Activated T-cell treated with anti-CD3 and anti-CD28 coated beads for 4 hours (primary cell): ENCODE results near the gene LAMC3.
"Not testable (repeated sequence)": the region's sequence is repeated elsewhere in the genome, so short reads cannot be mapped to it uniquely, and the experiment has no call there.

Source experiments
- DNase-seq: peaks from one replicate; pipeline ENCODE4 v3.0.0-alpha.2; 2020

The LAMC3 gene

GRCh38 chr9:130993303-130994030 is 15.5 kb upstream of the LAMC3 start:
- no peak for DNase-seq

- DNase-seq = no peak
Measured at GRCh38 chr9:130994135-130995085, 14.6 kb upstream of the LAMC3 start.

GRCh38 chr9:130995086-130996011 is 13.6 kb upstream of the LAMC3 start:
- no peak for DNase-seq

- no peak for DNase-seq
Measured at GRCh38 chr9:130996205-130996604, 12.8 kb upstream of the LAMC3 start.

GRCh38 chr9:130996676-130997394 is 12.1 kb upstream of the LAMC3 start:
- no peak for DNase-seq

GRCh38 chr9:130997395-130997684 is 11.6 kb upstream of the LAMC3 start:
- DNase-seq = no peak

GRCh38 chr9:130997925-130998596 is 10.9 kb upstream of the LAMC3 start:
- DNase-seq = peak; percentile 7

GRCh38 chr9:130998597-130999244 is 10.3 kb upstream of the LAMC3 start:
- DNase-seq = no peak

GRCh38 chr9:130999245-130999623 is 9.7 kb upstream of the LAMC3 start:
- DNase-seq = no peak

- not testable (repeated sequence) for DNase-seq
Measured at GRCh38 chr9:131000526-131000925, 8.4 kb upstream of the LAMC3 start.

GRCh38 chr9:131001021-131001420 is 8.0 kb upstream of the LAMC3 start:
- no peak for DNase-seq

- DNase-seq = no peak
Measured at GRCh38 chr9:131001990-131002389, 7.0 kb upstream of the LAMC3 start.

GRCh38 chr9:131006601-131007000 is 2.4 kb upstream of the LAMC3 start:
- no peak for DNase-seq

GRCh38 chr9:131008086-131008485 is 888 bp upstream of the LAMC3 start:
- no peak for DNase-seq

GRCh38 chr9:131008563-131008908 is 438 bp upstream of the LAMC3 start:
- DNase-seq = no peak

- no peak for DNase-seq
Measured at GRCh38 chr9:131010482-131011273, 1.7 kb downstream of the LAMC3 start.

- DNase-seq = no peak
Measured at GRCh38 chr9:131011274-131012022, 2.5 kb downstream of the LAMC3 start.

GRCh38 chr9:131012023-131012334 is 3.0 kb downstream of the LAMC3 start:
- no peak for DNase-seq

GRCh38 chr9:131012396-131012917 is 3.5 kb downstream of the LAMC3 start:
- no peak for DNase-seq
